HG02763 (cell line): ENCODE measurements around the gene GFRA1.

Experiments used
- ATAC-seq: cut with Tn5 transposase; IDR thresholded peaks from one replicate; pipeline ENCODE4 v1.9.1; 2021; ENCODE audit warnings: mild to moderate bottlenecking, moderate library complexity; ENCODE audit not compliant: unreplicated experiment

GFRA1 gene

GRCh38 chr10:116245156-116245555 is 27.9 kb downstream of the GFRA1 start:
- ATAC-seq = no peak

DNA sequence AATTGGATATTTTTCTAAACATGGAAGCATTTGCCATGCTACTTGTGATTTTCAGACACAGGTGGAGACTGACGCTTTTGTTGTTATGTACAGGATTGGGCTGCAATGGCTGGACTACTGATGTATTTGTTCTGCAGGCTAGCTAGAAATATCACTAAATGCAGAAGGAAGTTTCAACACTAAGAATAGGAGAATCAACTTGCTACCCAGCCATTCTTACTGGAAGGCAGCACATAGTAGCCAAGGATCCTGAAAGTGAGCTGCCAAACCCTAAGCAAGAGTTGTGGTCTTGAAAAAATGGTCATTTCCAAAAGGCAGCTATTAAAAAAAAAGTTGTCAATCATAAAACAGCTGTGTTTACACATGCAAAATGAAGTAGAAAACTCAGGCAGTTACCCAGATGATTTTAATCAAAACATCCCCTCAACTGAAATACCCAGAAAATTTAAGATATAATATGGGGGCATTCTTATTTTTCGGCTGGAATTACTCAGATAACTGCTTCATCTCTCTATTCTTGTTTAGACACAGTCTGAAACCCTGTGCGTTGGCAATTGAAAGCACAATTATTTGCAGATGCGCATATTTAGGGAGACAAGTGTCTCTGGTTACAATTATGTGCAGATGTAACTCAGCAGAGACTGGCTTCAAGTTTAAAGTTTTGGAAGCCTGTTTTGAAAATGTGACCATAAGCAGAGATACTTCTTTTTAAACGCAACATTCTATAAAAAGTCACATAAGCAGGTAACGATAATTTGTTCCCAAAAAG is 31.2 kb downstream of the GFRA1 start:
- no peak for ATAC-seq

- ATAC-seq = no peak
These were observed 31.9 kb downstream of the GFRA1 start for GRCh38 chr10:116241085-116241484.

DNA sequence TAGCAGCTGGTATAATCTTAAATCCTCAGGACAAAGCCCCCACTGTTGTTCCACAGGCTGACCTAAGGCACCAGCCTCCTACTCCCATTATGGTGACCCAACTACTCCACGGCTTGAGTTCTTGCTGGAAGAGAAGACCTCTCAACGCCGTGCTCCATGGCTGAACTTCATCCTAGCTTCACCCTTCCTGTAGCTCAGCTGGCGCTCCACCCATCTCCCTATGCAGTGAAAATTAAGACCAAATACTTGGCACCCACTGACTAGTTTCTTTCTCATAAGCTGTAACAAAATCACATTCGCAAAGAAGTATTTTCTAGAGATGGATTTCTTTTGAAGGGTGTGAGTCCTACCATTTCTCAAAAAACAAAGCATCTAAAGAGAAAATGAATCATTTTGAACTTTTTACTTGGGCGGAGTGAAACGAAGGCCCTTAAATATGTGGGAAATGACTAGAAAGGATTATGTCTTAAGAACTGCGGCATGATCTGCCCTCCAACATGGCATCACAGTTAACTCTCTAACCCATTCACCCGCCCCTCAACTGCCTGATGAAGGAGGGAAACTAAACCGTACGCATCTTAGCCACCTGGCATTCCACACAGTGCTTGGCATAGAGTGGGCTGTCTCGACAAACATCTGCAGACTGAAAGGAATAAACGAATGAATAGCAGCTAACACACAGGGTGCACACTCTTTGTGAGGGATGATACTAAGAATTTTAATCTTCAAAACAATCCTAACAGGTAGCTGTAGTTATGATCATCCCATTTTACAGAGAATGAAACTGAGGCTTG is 32.7 kb downstream of the GFRA1 start:
- ATAC-seq = no peak

DNA sequence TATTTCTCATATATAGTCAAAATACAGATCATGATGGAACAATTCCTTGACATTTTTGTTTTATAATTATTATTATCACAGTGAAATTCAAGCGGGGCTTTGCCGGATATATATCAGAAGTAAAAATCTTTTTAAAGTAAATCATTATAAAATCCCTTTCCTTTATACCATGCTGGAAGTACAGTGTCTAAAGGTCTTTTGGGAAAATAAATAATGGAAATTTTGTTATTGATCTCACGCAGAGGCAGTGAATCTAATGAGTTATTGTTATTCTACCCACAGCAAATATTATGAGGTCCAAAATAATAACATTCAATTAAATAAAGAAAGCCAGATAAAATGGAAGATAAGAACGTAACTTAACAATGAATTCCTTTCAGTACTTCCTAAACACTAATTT is 33.8 kb downstream of the GFRA1 start:
- no peak for ATAC-seq

GRCh38 chr10:116237970-116238369 is 35.0 kb downstream of the GFRA1 start:
- no peak for ATAC-seq

- no peak for ATAC-seq
These were observed 35.7 kb downstream of the GFRA1 start for GRCh38 chr10:116237260-116237659.

DNA sequence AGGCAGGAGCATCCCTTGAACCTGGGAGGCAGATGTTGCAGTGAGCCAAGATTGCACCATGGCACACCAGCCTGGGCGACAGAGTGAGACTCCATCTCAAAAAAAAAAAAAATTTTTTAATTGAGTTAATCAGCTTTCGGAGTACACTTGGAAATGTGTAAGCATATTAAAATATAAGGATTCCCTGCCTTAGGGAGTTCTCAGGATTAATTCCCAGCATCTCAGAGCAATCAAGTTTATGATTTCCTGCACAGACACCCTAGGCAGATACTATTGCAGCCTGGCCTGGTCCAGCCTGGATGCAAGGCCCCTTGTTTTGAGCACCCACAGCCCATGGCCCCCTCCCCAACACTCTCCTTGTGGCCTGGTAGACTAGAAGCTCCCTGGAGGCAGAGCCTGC is 39.8 kb downstream of the GFRA1 start:
- no peak for ATAC-seq

DNA sequence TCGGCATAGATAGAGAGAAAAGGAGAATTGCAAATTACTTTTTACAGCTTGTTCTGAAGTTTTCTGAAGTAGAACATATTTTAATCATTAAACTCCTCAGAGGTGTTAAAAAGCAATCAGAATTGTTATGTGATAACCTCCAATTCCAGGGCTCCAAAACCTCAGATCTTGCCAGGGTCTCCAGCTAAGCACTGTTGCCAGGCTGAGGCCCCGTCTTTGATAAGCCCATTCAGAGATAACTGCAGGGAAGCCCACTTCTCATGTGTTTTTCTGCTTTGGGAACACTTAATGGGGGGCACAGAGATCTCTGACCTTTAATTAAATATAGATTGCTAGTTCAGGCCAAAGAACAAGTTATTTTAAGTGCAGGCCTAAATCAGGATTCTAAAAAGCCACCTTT is 40.4 kb downstream of the GFRA1 start:
- ATAC-seq = no peak

DNA sequence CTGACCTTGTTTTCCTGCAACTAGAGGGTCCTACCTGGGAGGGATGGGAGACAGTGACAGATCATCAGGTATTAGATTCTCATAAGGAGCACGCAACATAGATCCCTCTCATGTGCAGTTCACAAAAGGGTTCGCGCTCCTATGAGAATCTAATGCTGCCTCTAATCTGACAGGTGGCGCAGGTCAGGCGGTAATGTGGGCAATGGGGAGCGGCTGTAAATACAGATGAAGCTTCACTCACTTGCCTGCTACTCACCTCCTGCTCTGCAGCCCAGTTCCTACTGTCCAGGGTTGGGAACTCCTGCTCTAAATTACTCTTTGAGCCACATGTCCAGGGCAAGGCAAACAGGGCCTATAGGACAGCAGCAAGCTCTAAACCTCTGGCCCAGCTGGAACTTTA is 46.2 kb downstream of the GFRA1 start:
- no peak for ATAC-seq

GRCh38 chr10:116226053-116226452 is 47.0 kb downstream of the GFRA1 start:
- ATAC-seq = no peak

GRCh38 chr10:116223289-116223688 is 49.7 kb downstream of the GFRA1 start:
- ATAC-seq = no peak

GRCh38 chr10:116221053-116221452 is 52.0 kb downstream of the GFRA1 start:
- ATAC-seq = no peak

DNA sequence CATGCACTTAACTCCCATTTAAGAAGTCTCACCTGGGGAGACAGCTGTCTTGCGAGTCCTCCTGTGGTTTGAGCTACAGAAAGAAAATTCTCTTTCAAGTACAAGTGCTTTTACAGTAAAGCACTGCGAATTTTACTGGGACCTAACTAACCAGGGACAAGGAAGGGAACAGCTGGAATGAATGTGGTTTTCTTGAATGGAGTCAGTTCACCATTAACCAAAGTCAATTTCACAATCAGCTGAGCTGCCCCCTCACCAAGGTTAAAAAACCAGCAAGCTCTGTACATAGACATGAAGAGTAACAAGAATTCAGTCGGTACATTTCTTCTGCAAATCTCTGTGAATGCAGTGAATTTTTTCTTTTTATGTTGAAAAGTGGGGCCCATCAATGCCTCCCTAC is 56.3 kb downstream of the GFRA1 start:
- ATAC-seq = no peak

- no peak for ATAC-seq
These were observed 57.4 kb downstream of the GFRA1 start for GRCh38 chr10:116215651-116216050.

- no peak for ATAC-seq
These were observed 61.3 kb downstream of the GFRA1 start for GRCh38 chr10:116211682-116212081.

GRCh38 chr10:116210588-116211346 is 62.2 kb downstream of the GFRA1 start:
- ATAC-seq = no peak

DNA sequence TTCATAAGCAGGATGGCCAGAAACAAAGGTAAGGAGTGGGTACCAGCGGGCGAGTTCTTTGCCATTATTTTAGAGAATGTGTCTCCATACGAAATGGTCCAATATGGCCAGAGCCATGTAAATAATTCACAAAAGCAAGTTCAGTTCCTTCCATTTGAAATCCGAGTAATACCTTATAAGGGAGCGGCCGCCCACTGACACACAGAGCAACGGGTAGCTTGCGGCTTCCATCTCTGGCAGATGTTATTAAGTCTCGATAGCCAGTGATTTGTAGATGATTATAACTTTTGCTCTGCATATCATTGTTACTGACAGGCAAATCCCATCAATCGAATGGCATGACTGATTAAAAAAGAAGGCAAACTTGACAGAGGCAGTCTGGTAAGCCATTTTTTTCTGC is 63.2 kb downstream of the GFRA1 start:
- no peak for ATAC-seq

- no peak for ATAC-seq
These were observed 63.9 kb downstream of the GFRA1 start for GRCh38 chr10:116208956-116209567.

DNA sequence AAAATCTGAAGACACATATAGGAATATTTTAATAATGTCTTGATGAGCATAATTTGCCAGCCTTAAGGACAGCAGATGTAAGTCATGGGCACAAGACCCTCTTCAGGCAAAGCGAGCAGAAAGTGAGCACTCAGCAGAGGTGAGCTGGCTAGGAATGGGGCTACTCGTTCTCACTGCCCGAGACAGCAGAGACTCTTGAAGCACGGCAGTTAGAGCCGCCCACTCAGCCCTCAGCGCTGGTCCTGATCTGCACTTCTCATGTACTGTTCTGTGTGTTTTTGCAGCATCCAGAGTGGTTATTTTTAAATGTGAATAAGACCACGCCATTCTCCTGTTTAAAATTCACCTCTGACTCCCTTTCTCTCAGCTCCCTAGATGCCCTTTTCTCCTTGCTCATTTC is 65.3 kb downstream of the GFRA1 start:
- no peak for ATAC-seq

- ATAC-seq = no peak
These were observed 69.3 kb downstream of the GFRA1 start for GRCh38 chr10:116203661-116204060.
